IMR-90 (cell line): ENCODE measurements around the gene CAMK4. TPM values are rescaled to one million over a fixed set of nuclear protein-coding genes. Genes with fewer than 3 reads are reported as not detected.

Source experiments
- ATAC-seq: fragments of 200-7000 bp; cut with Tn5 transposase; 2 replicates; pipeline ENCODE4 v1.9.1; 2020; ENCODE audit warnings: low read depth, mild to moderate bottlenecking, moderate library complexity
- BruUV-seq: library from RNA; stranded (reverse); fragments of 400-500 nt; replicated peaks from 2 replicates; lab custom pipeline; 2021; lab: Mats Ljungman, UMichigan
- CTCF ChIA-PET: fragments of 300-600 bp; formaldehyde crosslinking; extraction: SDS; loops from one replicate; lab custom pipeline; 2021; ENCODE audit warnings: antibody characterized with exemption; lab: Yijun Ruan, JAX
- POLR2A ChIA-PET: fragments of 300-600 bp; sonication (Branson Sonifier 250); formaldehyde crosslinking; loops from one replicate; lab custom pipeline; 2022; ENCODE audit warnings: antibody characterized with exemption; ENCODE audit not compliant: unreplicated experiment; lab: Charles Lee
- DNase-seq: peaks from one replicate; pipeline ENCODE4 v3.0.0; 2013
- H2AFZ ChIP-seq: replicated peaks from 2 replicates; pipeline ENCODE3; 2013; ENCODE audit warnings: low read length, mild to moderate bottlenecking; ENCODE audit not compliant: poor library complexity
- H2AK5ac ChIP-seq: 2 replicates; pipeline ENCODE4 v1.6.1; 2013; ENCODE audit warnings: low read depth, low read length, inconsistent platforms
- H2AK9ac ChIP-seq: replicated peaks from 2 replicates; pipeline ENCODE3; 2013; ENCODE audit warnings: mild to moderate bottlenecking, low read depth, low read length, moderate library complexity; ENCODE audit not compliant: poor library complexity
- H2BK120ac ChIP-seq: 2 replicates; pipeline ENCODE4 v1.6.1; 2013; ENCODE audit warnings: low read depth, low read length, inconsistent platforms
- H2BK15ac ChIP-seq: 3 replicates; pipeline ENCODE4 v1.6.1; 2013; ENCODE audit warnings: low read depth, low read length, inconsistent platforms
- H2BK20ac ChIP-seq: 2 replicates; pipeline ENCODE4 v1.6.1; 2013; ENCODE audit warnings: low read depth, mild to moderate bottlenecking, inconsistent platforms, low read length, moderate library complexity
- H2BK5ac ChIP-seq: 2 replicates; pipeline ENCODE4 v1.6.1; 2013; ENCODE audit warnings: mild to moderate bottlenecking, low read depth, low read length, inconsistent platforms; ENCODE audit not compliant: poor library complexity, severe bottlenecking
- H3K14ac ChIP-seq: replicated peaks from 2 replicates; pipeline ENCODE4 v1.6.1; 2013; ENCODE audit warnings: low read depth, low read length, inconsistent platforms
- H3K18ac ChIP-seq: 2 replicates; pipeline ENCODE4 v1.6.1; 2013; ENCODE audit warnings: low read depth, low read length, control low read depth
- H3K23ac ChIP-seq: 2 replicates; pipeline ENCODE4 v1.6.1; 2013; ENCODE audit warnings: low read depth, low read length, inconsistent platforms
- H3K27ac ChIP-seq: 2 replicates; pipeline ENCODE4 v1.5.1; 2013; ENCODE audit warnings: mild to moderate bottlenecking, control low read depth, low read length; ENCODE audit not compliant: insufficient read depth
- H3K27me3 ChIP-seq: 2 replicates; pipeline ENCODE4 v1.6.1; 2013; ENCODE audit warnings: low read length; ENCODE audit not compliant: control insufficient read depth, insufficient read depth
- H3K36me3 ChIP-seq: 2 replicates; pipeline ENCODE4 v1.6.1; 2013; ENCODE audit warnings: low read length, mixed read lengths; ENCODE audit not compliant: control insufficient read depth, insufficient read depth
- H3K4ac ChIP-seq: 2 replicates; pipeline ENCODE4 v1.6.1; 2013; ENCODE audit warnings: low read depth, low read length, inconsistent platforms
- H3K4me1 ChIP-seq: 2 replicates; pipeline ENCODE4 v1.6.1; 2013; ENCODE audit warnings: low read length, mixed read lengths; ENCODE audit not compliant: control insufficient read depth, insufficient read depth
- H3K4me2 ChIP-seq: 2 replicates; pipeline ENCODE4 v1.6.1; 2013; ENCODE audit warnings: low read depth, mild to moderate bottlenecking, control low read depth, low read length, moderate library complexity
- H3K4me3 ChIP-seq: 2 replicates; pipeline ENCODE4 v1.5.1; 2013; ENCODE audit warnings: low read depth, mild to moderate bottlenecking, control low read depth, low read length, moderate library complexity; ENCODE audit not compliant: insufficient read depth
- H3K56ac ChIP-seq: 2 replicates; pipeline ENCODE4 v1.6.1; 2013; ENCODE audit warnings: low read length, inconsistent platforms; ENCODE audit not compliant: insufficient read depth; ENCODE audit errors: extremely low read depth
- H3K79me1 ChIP-seq, 2 experiments: 2 replicates each; pipeline ENCODE4 v1.6.1; 2013; ENCODE audit warnings: low read length in 2 of 2, inconsistent platforms in 1 of 2, low read depth in 1 of 2
- H3K9ac ChIP-seq: 2 replicates; pipeline ENCODE4 v1.6.1; 2013; ENCODE audit warnings: low read depth, low read length, control low read depth
- H3K9me1 ChIP-seq: 2 replicates; pipeline ENCODE4 v1.6.1; 2013; ENCODE audit warnings: low read length, inconsistent platforms; ENCODE audit not compliant: insufficient read depth
- H3K9me3 ChIP-seq: 2 replicates; pipeline ENCODE4 v1.6.1; 2013; ENCODE audit warnings: low read length; ENCODE audit not compliant: control insufficient read depth, insufficient read depth
- H4K20me1 ChIP-seq: 2 replicates; pipeline ENCODE4 v1.6.1; 2013; ENCODE audit warnings: low read length, inconsistent platforms; ENCODE audit not compliant: insufficient read depth
- H4K5ac ChIP-seq: 2 replicates; pipeline ENCODE4 v1.6.1; 2013; ENCODE audit warnings: mild to moderate bottlenecking, low read depth, low read length, control low read depth
- H4K8ac ChIP-seq, 2 experiments: 2 replicates each; pipeline ENCODE4 v1.6.1; 2013; ENCODE audit warnings: low read depth in 2 of 2, low read length in 2 of 2, control low read depth in 1 of 2, inconsistent platforms in 1 of 2
- H4K91ac ChIP-seq: 2 replicates; pipeline ENCODE4 v1.6.1; 2013; ENCODE audit warnings: low read depth, low read length, inconsistent platforms; ENCODE audit not compliant: insufficient read depth
- BHLHE40 ChIP-seq: fragments of 150-350 bp; IDR thresholded peaks from 2 replicates; pipeline ENCODE4 v1.6.1; 2016; ENCODE audit warnings: mild to moderate bottlenecking, low read depth, low read length
- CEBPB ChIP-seq: IDR thresholded peaks from 2 replicates; pipeline ENCODE4 v1.6.1; 2012; ENCODE audit warnings: low read depth, low read length, improper control_type of control experiment
- CTCF ChIP-seq: conservative IDR thresholded peaks from 2 replicates; pipeline ENCODE4 v1.5.1; 2012; ENCODE audit warnings: mild to moderate bottlenecking, low read depth, low read length, improper control_type of control experiment
- FOS ChIP-seq: fragments of 150-350 bp; IDR thresholded peaks from 2 replicates; pipeline ENCODE4 v1.6.1; 2016; ENCODE audit warnings: low read depth, low read length
- MAFK ChIP-seq: IDR thresholded peaks from 2 replicates; pipeline ENCODE4 v1.6.1; 2012; ENCODE audit warnings: low read depth, low read length, improper control_type of control experiment
- MAZ ChIP-seq: IDR thresholded peaks from 2 replicates; pipeline ENCODE4 v1.6.1; 2012; ENCODE audit warnings: low read depth, mild to moderate bottlenecking, low read length, improper control_type of control experiment, moderate library complexity, borderline replicate concordance
- MXI1 ChIP-seq: IDR thresholded peaks from 2 replicates; pipeline ENCODE4 v1.6.1; 2012; ENCODE audit warnings: low read depth, mild to moderate bottlenecking, low read length, moderate library complexity, borderline replicate concordance
- NFE2L2 ChIP-seq: fragments of 150-350 bp; IDR thresholded peaks from 2 replicates; pipeline ENCODE4 v1.6.1; 2016; ENCODE audit warnings: low read depth, mild to moderate bottlenecking, low read length
- POLR2A ChIP-seq: IDR thresholded peaks from 2 replicates; pipeline ENCODE4 v1.6.1; 2012; ENCODE audit warnings: mild to moderate bottlenecking, low read depth, low read length
- RAD21 ChIP-seq: IDR thresholded peaks from 2 replicates; pipeline ENCODE4 v1.6.1; 2012; ENCODE audit warnings: low read length, improper control_type of control experiment
- RCOR1 ChIP-seq: IDR thresholded peaks from 2 replicates; pipeline ENCODE4 v1.6.1; 2012; ENCODE audit warnings: mild to moderate bottlenecking, low read length, improper control_type of control experiment; ENCODE audit not compliant: insufficient replicate concordance
- RFX5 ChIP-seq: IDR thresholded peaks from 2 replicates; pipeline ENCODE4 v1.8.0; 2012; ENCODE audit warnings: low read depth, mild to moderate bottlenecking, low read length, moderate library complexity
- SMC3 ChIP-seq: fragments of 150-350 bp; IDR thresholded peaks from 2 replicates; pipeline ENCODE4 v1.6.1; 2016; ENCODE audit warnings: low read depth, mild to moderate bottlenecking, antibody characterized with exemption, low read length, moderate library complexity
- USF2 ChIP-seq: fragments of 150-350 bp; IDR thresholded peaks from 2 replicates; pipeline ENCODE4 v1.6.1; 2017; ENCODE audit warnings: mild to moderate bottlenecking, antibody characterized with exemption, low read length, low read depth
- WGBS, 2 experiments: methylation state at CpG; one replicate each; pipeline versions ENCODE4 v1.1.5 to v1.1.7; 2013; ENCODE audit warnings: missing lambda C conversion rate in 2 of 2; ENCODE audit not compliant: insufficient read length in 1 of 2; ENCODE audit errors: extremely low coverage in 2 of 2; 5-methylcytosine and 5-hydroxymethylcytosine counted together
- dilution Hi-C: fragments of 300-500 bp; cut with HindIII; formaldehyde crosslinking; loops from one replicate; pipeline ENCODE4 v1.14.3; 2018; ENCODE audit warnings: low sequenced_read_pairs; ENCODE audit not compliant: unreplicated experiment
- in situ Hi-C: fragments of 300-500 bp; cut with MboI; formaldehyde crosslinking; loops from 3 replicates; pipeline ENCODE4 v1.14.3; 2019; ENCODE audit warnings: low sequenced_read_pairs, inconsistent platforms, mixed read lengths
- intact Hi-C: fragments of 100-400 bp; cut with micrococcal nuclease; formaldehyde crosslinking; loops from 2 replicates; pipeline ENCODE4 v1.10.0; 2022
- polyA plus RNA-seq, 3 experiments: library from polyadenylated mRNA; depleted of rRNA; stranded (reverse); fragments of >200 nt; gene quantifications; 2 replicates each; pipeline ENCODE4 v1.2.3, GENCODE V29; 2012; ENCODE audit warnings: low replicate concordance in 1 of 3
- total RNA-seq: library from RNA; depleted of rRNA; stranded (reverse); fragments of >200 nt; gene quantifications from 2 replicates; pipeline ENCODE4 v1.2.3, GENCODE V29; 2012

Gene CAMK4
- total and polyA plus RNA-seq, 2 of the 4 experiments (the other 2 are of a cell fraction): 3.7 to 4.8 TPM

- Histone ChIP-seq H3K23ac (no peak overlapping the region), H3K4me3 (no peak overlapping the region), H4K8ac (no peak overlapping the region), H2BK5ac (no peak overlapping the region), H2AK5ac (no peak overlapping the region), H3K9me1 (no peaks in the 10 kb centered on the region), H4K91ac (no peak overlapping the region), H2BK20ac (no peak overlapping the region), H2BK120ac (no peak overlapping the region), H3K56ac (no peak overlapping the region), H3K27me3 (peaks cover 2% of the 10 kb centered on the region), H3K27ac (no peak overlapping the region), H3K9ac (no peak overlapping the region), H2AK9ac (no peak overlapping the region), H4K20me1 (no peaks in the 10 kb centered on the region), H3K4me2 (no peak overlapping the region), H3K36me3 (no peaks in the 10 kb centered on the region), H3K4ac (no peak overlapping the region), H3K14ac (no peak overlapping the region), H3K79me1 (no peaks in the 10 kb centered on the region), H3K18ac (no peak overlapping the region), H3K4me1 (no peaks in the 10 kb centered on the region), H4K5ac (no peak overlapping the region), H3K9me3 (no peaks in the 10 kb centered on the region), H2AFZ (no peak overlapping the region), H2BK15ac (no peak overlapping the region)
- no peak for DNase-seq
- dilution Hi-C loops (no loop called here), in situ Hi-C loops (no loop called here), intact Hi-C loops (no loop called here)
- 50% methylated on average over 1 of the region's 4 CpGs; no CpG with 5 or more reads in 1 of the 2 experiments for WGBS, 2 experiments
- POLR2A ChIA-PET: no interaction called here
- ATAC-seq: no peak
- CTCF ChIA-PET: interaction anchor here (1.2 kb wide), 1 partner anchor 102 kb away, joined by 3 read pairs; no protein-coding TSS in a partner anchor
- BruUV-seq: no TSS peak
- TF ChIP-seq SMC3 (no peak), BHLHE40 (no peak), RFX5 (no peak), RAD21 (no peak), USF2 (no peak), NFE2L2 (no peak), CTCF (no peak), CEBPB (no peak), FOS (no peak), RCOR1 (no peak), MXI1 (no peak), MAZ (no peak), POLR2A (no peak), MAFK (no peak)
These were observed 25.8 kb upstream of the CAMK4 start for GRCh38 chr5:111198281-111198966.
